CD14-positive monocyte (primary cell): ENCODE measurements around the gene CRY1. TPM values are rescaled to one million over a fixed set of nuclear protein-coding genes. Genes with fewer than 3 reads are reported as not detected.

Experiments
- DNase-seq, 3 donors: peaks; one replicate each; pipeline ENCODE4 v3.0.0-alpha.2; 2011 to 2022
- H2AFZ ChIP-seq: 2 replicates; pipeline ENCODE4 v1.6.0; 2012; ENCODE audit warnings: mild to moderate bottlenecking, low read depth, low read length, inconsistent platforms; ENCODE audit not compliant: insufficient read depth, poor library complexity, severe bottlenecking
- H3K27ac ChIP-seq, 2 donors: 1 replicate in 1 of 2; 2 replicates in 1 of 2; pipeline ENCODE4 v1.5.1; 2012 to 2013; ENCODE audit warnings: low read length in 2 of 2, control low read depth in 1 of 2, inconsistent platforms in 1 of 2, low read depth in 1 of 2, mild to moderate bottlenecking in 1 of 2
- H3K27me3 ChIP-seq, 2 donors: one replicate each; pipeline versions ENCODE4 v1.6.0 to v1.6.1; 2011 to 2013; ENCODE audit warnings: low read length in 2 of 2; ENCODE audit not compliant: control insufficient read depth in 2 of 2, insufficient read depth in 2 of 2
- H3K36me3 ChIP-seq, 2 donors: replicated peaks in 1 of 2; 1 replicate in 1 of 2; 2 replicates in 1 of 2; pipeline versions ENCODE4 v1.5.1 to v1.6.1; 2012 to 2013; ENCODE audit warnings: low read length in 2 of 2, control low read depth in 1 of 2, inconsistent platforms in 1 of 2, mild to moderate bottlenecking in 1 of 2; ENCODE audit not compliant: insufficient read depth in 2 of 2, control insufficient read depth in 1 of 2
- H3K4me1 ChIP-seq, 2 donors: 1 replicate in 1 of 2; 2 replicates in 1 of 2; pipeline versions ENCODE4 v1.5.1 to v1.6.1; 2012 to 2013; ENCODE audit warnings: low read length in 2 of 2, control low read depth in 1 of 2, inconsistent platforms in 1 of 2, mild to moderate bottlenecking in 1 of 2, moderate library complexity in 1 of 2; ENCODE audit not compliant: insufficient read depth in 2 of 2, control insufficient read depth in 1 of 2
- H3K4me2 ChIP-seq: replicated peaks from 2 replicates; pipeline ENCODE3; 2012; ENCODE audit warnings: low read length, moderate library complexity, mild to moderate bottlenecking; ENCODE audit not compliant: poor library complexity, severe bottlenecking; ENCODE audit errors: extremely low read depth
- H3K4me3 ChIP-seq, 3 experiments: fragments of 200-600 bp in 1 of 3; sonication (generic) in 1 of 3; replicated peaks in 1 of 3; 1 replicate in 2 of 3; 2 replicates in 1 of 3; pipeline ENCODE4 v1.5.1; 2011 to 2013; ENCODE audit warnings: low read length in 3 of 3, mild to moderate bottlenecking in 3 of 3, control low read depth in 2 of 3, low read depth in 2 of 3, inconsistent platforms in 1 of 3, moderate library complexity in 1 of 3
- H3K79me2 ChIP-seq: 2 replicates; pipeline ENCODE4 v1.6.0; 2012; ENCODE audit warnings: mild to moderate bottlenecking, control low read depth, inconsistent platforms, low read length, moderate library complexity; ENCODE audit not compliant: insufficient read depth
- H3K9ac ChIP-seq: 2 replicates; pipeline ENCODE4 v1.6.0; 2017; ENCODE audit warnings: low read length, mild to moderate bottlenecking; ENCODE audit not compliant: insufficient read depth, poor library complexity, severe bottlenecking
- H3K9me3 ChIP-seq, 2 donors: replicated peaks in 1 of 2; 1 replicate in 1 of 2; 2 replicates in 1 of 2; pipeline versions ENCODE4 v1.5.1 to v1.6.1; 2012 to 2013; ENCODE audit warnings: low read length in 2 of 2, control low read depth in 1 of 2; ENCODE audit not compliant: control insufficient read depth in 1 of 2, insufficient read depth in 1 of 2
- H4K20me1 ChIP-seq: 2 replicates; pipeline ENCODE4 v1.6.0; 2012; ENCODE audit warnings: mild to moderate bottlenecking, low read length, control low read depth, moderate library complexity; ENCODE audit not compliant: insufficient read depth
- H3K27ac Mint-ChIP-seq, 7 donors: one replicate each; pipeline ENCODE4 v1.8.0; 2020; ENCODE audit warnings: mild to moderate bottlenecking in 7 of 7, mixed read lengths in 7 of 7, moderate library complexity in 6 of 7, inconsistent platforms in 2 of 7
- H3K27me3 Mint-ChIP-seq, 3 donors: one replicate each; pipeline ENCODE4 v1.8.0; 2021 to 2022; ENCODE audit warnings: low read depth in 3 of 3, mild to moderate bottlenecking in 3 of 3, mixed read lengths in 3 of 3, moderate library complexity in 3 of 3, inconsistent platforms in 1 of 3
- H3K36me3 Mint-ChIP-seq, 2 donors: one replicate each; pipeline ENCODE4 v1.8.0; 2020; ENCODE audit warnings: mixed read lengths in 2 of 2, inconsistent platforms in 1 of 2, mild to moderate bottlenecking in 1 of 2
- H3K4me1 Mint-ChIP-seq: one replicate; pipeline ENCODE4 v1.8.0; 2020; ENCODE audit warnings: mild to moderate bottlenecking, mixed read lengths
- H3K4me3 Mint-ChIP-seq, 2 donors: one replicate each; pipeline ENCODE4 v1.8.0; 2020; ENCODE audit warnings: mild to moderate bottlenecking in 2 of 2, mixed read lengths in 2 of 2, moderate library complexity in 1 of 2
- H3K9me3 Mint-ChIP-seq, 7 donors: one replicate each; pipeline ENCODE4 v1.8.0; 2020 to 2022; ENCODE audit warnings: mixed read lengths in 7 of 7, mild to moderate bottlenecking in 6 of 7, moderate library complexity in 6 of 7, inconsistent platforms in 2 of 7
- WGBS: methylation state at CpG from one replicate; pipeline ENCODE4 v1.1.5; 2013; ENCODE audit warnings: missing lambda C conversion rate; ENCODE audit not compliant: insufficient coverage; 5-methylcytosine and 5-hydroxymethylcytosine counted together
- intact Hi-C, 2 donors: fragments of 100-400 bp; cut with micrococcal nuclease; formaldehyde crosslinking; loops; one replicate each; pipeline versions ENCODE4 v1.15.0 to v1.15.1; 2023
- polyA plus RNA-seq, 3 donors: library from polyadenylated mRNA; depleted of rRNA in 1 of 3; unstranded in 2 of 3; stranded (reverse) in 1 of 3; fragments of 300-500 nt in 2 of 3; fragments of >200 nt in 1 of 3; fragmentation: Illumina TruSeq in 2 of 3; gene quantifications; 1 replicate in 2 of 3; 2 replicates in 1 of 3; pipeline ENCODE4 v1.2.3, GENCODE V29; 2012 to 2021
- TF ChIP-seq, protein P1 (sequence below): fragments of 200-600 bp; IDR thresholded peaks from one replicate; pipeline ENCODE4 v1.8.0; 2022; ENCODE audit warnings: antibody characterized with exemption, mild to moderate bottlenecking

The CRY1 gene
- polyA plus RNA-seq, 3 donors: 3.8 to 7.7 (median 5.8) TPM

DNA sequence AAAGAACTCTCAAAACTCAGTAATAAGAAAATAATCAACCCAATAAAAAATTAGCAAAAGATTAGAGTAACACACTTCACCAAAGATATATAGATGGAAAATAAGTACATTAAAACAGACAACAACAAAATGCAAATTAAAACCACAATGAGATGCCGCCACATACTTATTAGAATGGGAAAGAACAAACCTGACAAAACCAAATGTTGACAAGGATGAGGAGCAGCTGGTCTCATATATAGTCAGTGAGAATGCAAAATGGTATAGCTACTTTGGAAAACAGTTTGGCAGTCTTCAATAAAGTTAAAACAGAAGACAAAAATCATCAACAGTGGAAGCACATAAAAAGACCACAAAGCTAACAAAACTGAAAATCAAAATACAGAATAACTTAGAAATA is 29.1 kb downstream of the CRY1 start:
- no peaks in the 10 kb centered on the region for H3K9me3 ChIP-seq
- no peaks in the 10 kb centered on the region for H3K36me3 ChIP-seq
- H3K4me2 ChIP-seq: no peak overlapping the region
- no peak for DNase-seq
- Mint-ChIP-seq H3K27me3 (peaks cover 0 to 1% (median 0%) of the 10 kb centered on the region in 3 donors), H3K9me3 (peaks cover 0 to 7% (median 3%) of the 10 kb centered on the region in 7 donors), H3K36me3 (no peaks in the 10 kb centered on the region), H3K4me1 (peaks cover 4% of the 10 kb centered on the region), H3K27ac (no peak overlapping the region), H3K4me3 (no peak overlapping the region)
- no peak overlapping the region for H2AFZ ChIP-seq
- H3K79me2 ChIP-seq: no peaks in the 10 kb centered on the region
- no peak overlapping the region for H3K27ac ChIP-seq
- TF ChIP-seq, protein P1, sequence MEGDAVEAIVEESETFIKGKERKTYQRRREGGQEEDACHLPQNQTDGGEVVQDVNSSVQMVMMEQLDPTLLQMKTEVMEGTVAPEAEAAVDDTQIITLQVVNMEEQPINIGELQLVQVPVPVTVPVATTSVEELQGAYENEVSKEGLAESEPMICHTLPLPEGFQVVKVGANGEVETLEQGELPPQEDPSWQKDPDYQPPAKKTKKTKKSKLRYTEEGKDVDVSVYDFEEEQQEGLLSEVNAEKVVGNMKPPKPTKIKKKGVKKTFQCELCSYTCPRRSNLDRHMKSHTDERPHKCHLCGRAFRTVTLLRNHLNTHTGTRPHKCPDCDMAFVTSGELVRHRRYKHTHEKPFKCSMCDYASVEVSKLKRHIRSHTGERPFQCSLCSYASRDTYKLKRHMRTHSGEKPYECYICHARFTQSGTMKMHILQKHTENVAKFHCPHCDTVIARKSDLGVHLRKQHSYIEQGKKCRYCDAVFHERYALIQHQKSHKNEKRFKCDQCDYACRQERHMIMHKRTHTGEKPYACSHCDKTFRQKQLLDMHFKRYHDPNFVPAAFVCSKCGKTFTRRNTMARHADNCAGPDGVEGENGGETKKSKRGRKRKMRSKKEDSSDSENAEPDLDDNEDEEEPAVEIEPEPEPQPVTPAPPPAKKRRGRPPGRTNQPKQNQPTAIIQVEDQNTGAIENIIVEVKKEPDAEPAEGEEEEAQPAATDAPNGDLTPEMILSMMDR: no peak
- no peaks in the 10 kb centered on the region for H4K20me1 ChIP-seq
- H3K27me3 ChIP-seq: no peaks in the 10 kb centered on the region
- intact Hi-C loops: no loop called here
- no peaks in the 10 kb centered on the region for H3K4me1 ChIP-seq
- no peak overlapping the region for H3K4me3 ChIP-seq
- no peak overlapping the region for H3K9ac ChIP-seq
- WGBS: no CpG with 5 or more reads among the region's 1 CpG

DNA sequence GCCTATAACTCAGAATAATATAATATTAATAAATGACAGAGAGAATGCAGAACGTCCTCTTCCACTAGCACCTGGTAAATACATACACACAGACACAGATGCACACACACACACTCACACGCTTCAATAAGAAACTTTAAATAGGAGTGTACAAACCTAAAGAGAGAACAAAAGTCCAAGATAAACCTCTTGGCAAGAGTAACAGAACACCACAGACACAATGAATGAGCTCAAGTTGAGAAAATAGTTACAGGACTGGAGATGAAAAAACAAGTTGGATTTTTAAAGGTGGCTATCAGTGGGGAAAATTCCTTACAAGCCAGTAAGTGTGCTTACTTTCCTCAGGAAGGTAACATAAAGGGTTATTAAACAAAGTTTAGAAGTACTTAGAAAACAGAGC is 35.2 kb downstream of the CRY1 start:
- Mint-ChIP-seq H3K4me3 (no peak overlapping the region), H3K27ac (no peak overlapping the region)
- no peak overlapping the region for H2AFZ ChIP-seq

More for the DNA sequence above, 35.2 kb downstream of the CRY1 start:
- Mint-ChIP-seq H3K9me3 (peaks cover 4 to 8% (median 7%) of the 10 kb centered on the region in 7 donors), H3K36me3 (no peaks in the 10 kb centered on the region), H3K4me1 (no peaks in the 10 kb centered on the region), H3K27me3 (peaks cover 0 to 1% (median 0%) of the 10 kb centered on the region in 3 donors)
- peaks cover 3 to 8% of the 10 kb centered on the region in 2 donors for H3K9me3 ChIP-seq
- no peaks in the 10 kb centered on the region for H4K20me1 ChIP-seq
- H3K9ac ChIP-seq: no peak overlapping the region
- no peaks in the 10 kb centered on the region for H3K4me1 ChIP-seq
- no peak overlapping the region for H3K4me2 ChIP-seq
- H3K4me3 ChIP-seq: no peak overlapping the region
- no peaks in the 10 kb centered on the region for H3K79me2 ChIP-seq
- no peak for DNase-seq
- H3K27ac ChIP-seq: no peak overlapping the region
- intact Hi-C loops: no loop called here
- no CpG with 5 or more reads among the region's 2 CpGs for WGBS
- TF ChIP-seq, protein P1: no peak
- no peaks in the 10 kb centered on the region for H3K36me3 ChIP-seq
- no peaks in the 10 kb centered on the region for H3K27me3 ChIP-seq
